ENCODE data around the gene TAF12.
"Not testable (repeated sequence)": the region's sequence is repeated elsewhere in the genome, so short reads cannot be mapped to it uniquely, and the experiment has no call there.

TAF12 gene

GRCh38 chr1:28655448-28656311, 12.8 kb upstream of the TAF12 start:
- H3K9me3 Mint-ChIP-seq; H3K36me3 Mint-ChIP-seq (ENCODE audit: low read depth); H3K4me1 Mint-ChIP-seq (ENCODE audit: low read depth); H3K4me3 Mint-ChIP-seq; H3K27me3 Mint-ChIP-seq; H3K27ac Mint-ChIP-seq: not testable (repeated sequence)

GRCh38 chr1:28653870-28654269, 11.0 kb upstream of the TAF12 start:
- not testable (repeated sequence) for H3K4me3 Mint-ChIP-seq; H3K36me3 Mint-ChIP-seq (ENCODE audit: low read depth)

GRCh38 chr1:28653063-28653462, 10.2 kb upstream of the TAF12 start:
- not testable (repeated sequence) for H3K27me3 Mint-ChIP-seq; H3K36me3 Mint-ChIP-seq (ENCODE audit: low read depth); H3K27ac Mint-ChIP-seq; H3K9me3 Mint-ChIP-seq; H3K4me3 Mint-ChIP-seq
- peaks cover 15% of the 10 kb centered on the region for H3K4me1 Mint-ChIP-seq (ENCODE audit: low read depth)

More at GRCh38 chr1:28653870-28654269, 11.0 kb upstream of the TAF12 start:
- not testable (repeated sequence) for H3K27me3 Mint-ChIP-seq; H3K27ac Mint-ChIP-seq; H3K9me3 Mint-ChIP-seq; H3K4me1 Mint-ChIP-seq (ENCODE audit: low read depth)

- H3K27me3 Mint-ChIP-seq, result no peaks in the 10 kb centered on the region
- H3K4me1 Mint-ChIP-seq (ENCODE audit: low read depth), result peaks cover 44% of the 10 kb centered on the region
- no peaks in the 10 kb centered on the region for H3K9me3 Mint-ChIP-seq
- no peaks in the 10 kb centered on the region for H3K36me3 Mint-ChIP-seq (ENCODE audit: low read depth)
- peak within 1 kb of the TSS; percentile 99 for H3K27ac Mint-ChIP-seq
- H3K4me3 Mint-ChIP-seq, result peak within 1 kb of the TSS; percentile 91
Measured at GRCh38 chr1:28648474-28649198, 5.8 kb upstream of the TAF12 start, which contains the start of gene RNU11. Gene RNU11, plus strand, starts transcription at chr1:28648600.

GRCh38 chr1:28648008-28648473, 5.2 kb upstream of the TAF12 start:
- Mint-ChIP-seq H3K9me3 (no peaks in the 10 kb centered on the region), H3K27me3 (no peaks in the 10 kb centered on the region), H3K4me3 (peak overlapping the region; percentile 91), H3K36me3 (ENCODE audit: low read depth) (no peaks in the 10 kb centered on the region), H3K27ac (peak overlapping the region; percentile 99), H3K4me1 (ENCODE audit: low read depth) (peaks cover 50% of the 10 kb centered on the region)

GRCh38 chr1:28646040-28646439, 3.2 kb upstream of the TAF12 start:
- peaks cover 69% of the 10 kb centered on the region for H3K4me1 Mint-ChIP-seq (ENCODE audit: low read depth)
- H3K4me3 Mint-ChIP-seq, result no peak overlapping the region
- no peaks in the 10 kb centered on the region for H3K9me3 Mint-ChIP-seq
- H3K36me3 Mint-ChIP-seq (ENCODE audit: low read depth), result no peaks in the 10 kb centered on the region
- no peaks in the 10 kb centered on the region for H3K27me3 Mint-ChIP-seq
- peak overlapping the region; percentile 61 for H3K27ac Mint-ChIP-seq

GRCh38 chr1:28645406-28645805, 2.5 kb upstream of the TAF12 start:
- not testable (repeated sequence) for H3K27ac Mint-ChIP-seq; H3K36me3 Mint-ChIP-seq (ENCODE audit: low read depth); H3K9me3 Mint-ChIP-seq; H3K27me3 Mint-ChIP-seq; H3K4me3 Mint-ChIP-seq
- H3K4me1 Mint-ChIP-seq (ENCODE audit: low read depth), result peaks cover 75% of the 10 kb centered on the region

GRCh38 chr1:28644494-28644893, 1.6 kb upstream of the TAF12 start:
- Mint-ChIP-seq H3K9me3 (no peaks in the 10 kb centered on the region), H3K4me3 (peak overlapping the region; percentile 99), H3K4me1 (ENCODE audit: low read depth) (peaks cover 80% of the 10 kb centered on the region)

GRCh38 chr1:28642056-28642846, 616 bp downstream of the TAF12 start:
- Mint-ChIP-seq H3K4me1 (ENCODE audit: low read depth) (peaks cover 60% of the 10 kb centered on the region), H3K36me3 (ENCODE audit: low read depth) (peaks cover 7% of the 10 kb centered on the region), H3K27ac (peak overlapping the region; percentile 97), H3K27me3 (no peaks in the 10 kb centered on the region), H3K4me3 (peak overlapping the region; percentile 99), H3K9me3 (no peaks in the 10 kb centered on the region)

More at GRCh38 chr1:28644494-28644893, 1.6 kb upstream of the TAF12 start:
- Mint-ChIP-seq H3K36me3 (ENCODE audit: low read depth) (peaks cover 7% of the 10 kb centered on the region), H3K27ac (peak overlapping the region; percentile 97), H3K27me3 (no peaks in the 10 kb centered on the region)

- H3K4me3 Mint-ChIP-seq, result peak overlapping the region; percentile 99
- H3K9me3 Mint-ChIP-seq, result no peaks in the 10 kb centered on the region
- peaks cover 55% of the 10 kb centered on the region for H3K4me1 Mint-ChIP-seq (ENCODE audit: low read depth)
- H3K27ac Mint-ChIP-seq, result no peak overlapping the region
- peaks cover 7% of the 10 kb centered on the region for H3K36me3 Mint-ChIP-seq (ENCODE audit: low read depth)
- H3K27me3 Mint-ChIP-seq, result no peaks in the 10 kb centered on the region
Measured at GRCh38 chr1:28640766-28641165, 2.1 kb downstream of the TAF12 start.

- no peak overlapping the region for H3K27ac Mint-ChIP-seq
- H3K27me3 Mint-ChIP-seq, result no peaks in the 10 kb centered on the region
- H3K36me3 Mint-ChIP-seq (ENCODE audit: low read depth), result no peaks in the 10 kb centered on the region
- H3K9me3 Mint-ChIP-seq, result no peaks in the 10 kb centered on the region
- H3K4me3 Mint-ChIP-seq, result no peak overlapping the region
- peaks cover 12% of the 10 kb centered on the region for H3K4me1 Mint-ChIP-seq (ENCODE audit: low read depth)
Measured at GRCh38 chr1:28632560-28632959, 10.3 kb downstream of the TAF12 start.

- H3K27ac Mint-ChIP-seq, result no peak overlapping the region
- H3K4me1 Mint-ChIP-seq (ENCODE audit: low read depth), result peaks cover 11% of the 10 kb centered on the region
- no peak overlapping the region for H3K4me3 Mint-ChIP-seq
- H3K36me3 Mint-ChIP-seq (ENCODE audit: low read depth), result no peaks in the 10 kb centered on the region
- H3K27me3 Mint-ChIP-seq, result no peaks in the 10 kb centered on the region
- no peaks in the 10 kb centered on the region for H3K9me3 Mint-ChIP-seq
Measured at GRCh38 chr1:28631713-28632112, 11.2 kb downstream of the TAF12 start.

- peaks cover 41% of the 10 kb centered on the region for H3K36me3 Mint-ChIP-seq (ENCODE audit: low read depth)
- no peaks in the 10 kb centered on the region for H3K27me3 Mint-ChIP-seq
- no peak overlapping the region for H3K4me3 Mint-ChIP-seq
- H3K27ac Mint-ChIP-seq, result no peak overlapping the region
- H3K4me1 Mint-ChIP-seq (ENCODE audit: low read depth), result no peaks in the 10 kb centered on the region
- no peaks in the 10 kb centered on the region for H3K9me3 Mint-ChIP-seq
Measured at GRCh38 chr1:28613175-28613574, 29.7 kb downstream of the TAF12 start.

- peaks cover 39% of the 10 kb centered on the region for H3K36me3 Mint-ChIP-seq (ENCODE audit: low read depth)
- no peaks in the 10 kb centered on the region for H3K9me3 Mint-ChIP-seq
- no peaks in the 10 kb centered on the region for H3K27me3 Mint-ChIP-seq
- H3K27ac Mint-ChIP-seq, result no peak overlapping the region
- peaks cover 4% of the 10 kb centered on the region for H3K4me1 Mint-ChIP-seq (ENCODE audit: low read depth)
- H3K4me3 Mint-ChIP-seq, result no peak overlapping the region
Measured at GRCh38 chr1:28606771-28607170, 36.1 kb downstream of the TAF12 start.

- Mint-ChIP-seq H3K4me1 (ENCODE audit: low read depth) (peaks cover 8% of the 10 kb centered on the region), H3K9me3 (no peaks in the 10 kb centered on the region), H3K27ac (no peak overlapping the region), H3K27me3 (no peaks in the 10 kb centered on the region), H3K4me3 (no peak overlapping the region), H3K36me3 (ENCODE audit: low read depth) (peaks cover 34% of the 10 kb centered on the region)
Measured at GRCh38 chr1:28604962-28605361, 37.9 kb downstream of the TAF12 start.
